Measurements from ENCODE around the gene TSPY8.
"Not testable (repeated sequence)": the region's sequence is repeated elsewhere in the genome, so short reads cannot be mapped to it uniquely, and the experiment has no call there.

The TSPY8 gene, protein sequence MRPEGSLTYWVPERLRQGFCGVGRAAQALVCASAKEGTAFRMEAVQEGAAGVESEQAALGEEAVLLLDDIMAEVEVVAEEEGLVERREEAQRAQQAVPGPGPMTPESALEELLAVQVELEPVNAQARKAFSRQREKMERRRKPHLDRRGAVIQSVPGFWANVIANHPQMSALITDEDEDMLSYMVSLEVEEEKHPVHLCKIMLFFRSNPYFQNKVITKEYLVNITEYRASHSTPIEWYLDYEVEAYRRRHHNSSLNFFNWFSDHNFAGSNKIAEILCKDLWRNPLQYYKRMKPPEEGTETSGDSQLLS

DNA sequence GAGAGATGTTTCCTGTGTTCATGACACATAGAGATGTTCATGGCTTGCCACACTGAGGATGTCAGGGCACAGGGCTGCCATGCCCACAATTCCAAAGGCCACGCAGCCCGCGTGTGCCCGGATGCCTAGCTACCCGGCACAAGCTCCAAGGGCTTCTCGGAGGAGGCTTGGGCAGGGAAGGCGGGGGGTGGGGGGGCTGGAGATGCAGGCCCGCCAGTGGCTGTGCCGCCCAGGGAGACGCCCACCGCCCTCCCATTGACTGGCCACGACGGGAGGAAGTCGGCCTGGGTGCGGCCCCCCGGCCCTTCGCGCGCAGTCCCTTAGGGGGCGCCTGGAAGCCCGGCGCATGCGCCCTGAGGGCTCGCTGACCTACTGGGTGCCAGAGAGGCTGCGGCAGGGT lies at the start of gene TSPY8:
TSS of gene TSPY8 (plus strand) at position 301 of the 400 bp plus-strand sequence. CDS start at position 347, 46 bp downstream.
- not testable (repeated sequence) for DNase-seq (ENCODE audit: low read depth in 2 of 2)

GRCh38 chrY:9320996-9321395 lies 36.6 kb upstream of the TSPY8 start:
- DNase-seq (ENCODE audit: low read depth in 2 of 2): no peak

GRCh38 chrY:9337164-9337563 lies 20.4 kb upstream of the TSPY8 start, which contains the start of gene TSPY4:
Gene TSPY4 (plus strand): TSS chrY:9337464. CDS start chrY:9337510, 46 bp downstream.
- DNase-seq (ENCODE audit: low read depth in 2 of 2): not testable (repeated sequence)

DNA sequence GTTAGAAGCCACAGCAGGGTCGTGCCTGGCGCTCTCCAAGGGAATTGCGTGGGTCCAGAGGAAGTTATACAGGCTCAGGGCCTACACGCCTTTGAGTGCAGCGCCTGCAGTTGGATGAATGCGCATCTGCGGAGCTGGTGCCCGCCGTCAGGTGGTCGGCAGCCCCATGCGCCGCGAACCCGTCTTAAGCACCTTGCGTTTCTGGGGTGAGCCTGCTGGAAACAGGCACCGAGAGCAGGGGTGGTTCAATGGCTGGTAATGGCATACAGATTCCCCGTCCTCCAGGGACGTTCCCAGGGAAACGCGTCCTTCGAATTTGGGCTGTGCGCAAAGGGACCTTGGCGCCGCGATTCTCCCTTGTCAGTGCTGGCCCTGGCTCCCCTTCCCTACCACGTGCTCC lies 38.9 kb downstream of the TSPY8 start:
- not testable (repeated sequence) for DNase-seq (ENCODE audit: low read depth in 2 of 2)

GRCh38 chrY:9398121-9398520 lies 40.5 kb downstream of the TSPY8 start, which contains the start of gene TSPY3:
Gene TSPY3 (plus strand): TSS chrY:9398421. CDS start chrY:9398467, 46 bp downstream.
- DNase-seq (ENCODE audit: low read depth in 2 of 2): not testable (repeated sequence)

Data from stimulated activated CD8-positive, alpha-beta memory T cell treated with anti-CD3 and anti-CD28 coated beads, Interleukin-2, amount 100 ng/mL, for 1 hour (primary cell).